GM12892 (cell line): ENCODE measurements around the gene ZNF467.

Experiments
- POLR2A ChIP-seq: IDR thresholded peaks from 2 replicates; pipeline ENCODE4 v1.6.1; 2011; ENCODE audit warnings: low read depth, low read length, control low read depth
- POLR2AphosphoS5 ChIP-seq: IDR thresholded peaks from 2 replicates; pipeline ENCODE4 v1.6.1; 2011; ENCODE audit warnings: low read depth, low read length, control low read depth
- TAF1 ChIP-seq: IDR thresholded peaks from 2 replicates; pipeline ENCODE4 v1.6.1; 2011; ENCODE audit warnings: low read depth, mild to moderate bottlenecking, control low read depth, low read length, borderline replicate concordance

DNA sequence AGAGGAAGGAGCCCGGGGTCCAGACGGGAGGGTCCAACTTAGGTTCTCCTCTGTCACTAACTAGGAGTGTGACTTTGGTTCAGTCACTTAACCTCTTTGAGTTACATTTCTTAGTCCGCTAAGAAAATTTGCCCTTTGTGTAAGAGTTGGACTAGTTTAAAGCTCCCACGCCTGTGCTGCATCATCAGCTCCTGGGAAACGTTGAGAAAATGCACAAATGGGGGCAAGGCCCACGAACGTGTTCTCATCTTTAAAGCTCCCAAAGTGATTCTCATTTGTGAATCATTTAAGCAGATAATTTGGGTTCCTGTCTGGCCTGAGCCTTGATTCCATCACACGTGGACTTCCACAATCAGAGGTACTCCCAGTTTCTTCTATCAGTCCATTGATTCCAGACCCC, 6.3 kb downstream of the ZNF467 start:
- TF ChIP-seq POLR2A (no peak), POLR2AphosphoS5 (no peak), TAF1 (no peak)
